ENCODE measurements around the gene GAS6.

- TF ChIP-seq CTCF (IDR thresholded peaks at IDR 0.05; ENCODE audit: low read depth, low read length) (no peak), EZH2phosphoT487 (IDR thresholded peaks at IDR 0.05; ENCODE audit: low read depth) (no peak)
Measured at GRCh38 chr13:113834496-113835200, 29.2 kb downstream of the GAS6 start.

Data from OCI-LY3 (cell line).